Stimulated activated CD4-positive, alpha-beta T cell treated with anti-CD3 and anti-CD28 coated beads, Interleukin-1b, Interleukin-23, amount 100 ng/mL, for 24 hours (primary cell): ENCODE results near the gene ORM2.

Experiments used
- DNase-seq, 4 experiments: peaks; one replicate each; pipeline ENCODE4 v3.0.0-alpha.2; 2020; ENCODE audit warnings: low read depth in 4 of 4, low spot score in 1 of 4

Gene ORM2

GRCh38 chr9:114291886-114292590, 37.6 kb upstream of the ORM2 start:
- DNase-seq: no peak

GRCh38 chr9:114294664-114295063, 35.0 kb upstream of the ORM2 start:
- no peak for DNase-seq

GRCh38 chr9:114296338-114296737, 33.3 kb upstream of the ORM2 start:
- no peak for DNase-seq

GRCh38 chr9:114299286-114300152, 30.1 kb upstream of the ORM2 start:
- no peak for DNase-seq

- no peak for DNase-seq
Observed at GRCh38 chr9:114300153-114300845, 29.4 kb upstream of the ORM2 start.

- DNase-seq: no peak
Observed at GRCh38 chr9:114300846-114301797, 28.5 kb upstream of the ORM2 start.

- no peak for DNase-seq
Observed at GRCh38 chr9:114301798-114302565, 27.7 kb upstream of the ORM2 start.

GRCh38 chr9:114302727-114303126, 26.9 kb upstream of the ORM2 start:
- DNase-seq: no peak

- no peak for DNase-seq
Observed at GRCh38 chr9:114303571-114303970, 26.1 kb upstream of the ORM2 start.

- DNase-seq: no peak
Observed at GRCh38 chr9:114303977-114304376, 25.7 kb upstream of the ORM2 start.

- no peak for DNase-seq
Observed at GRCh38 chr9:114304416-114305188, 25.1 kb upstream of the ORM2 start.

- DNase-seq: no peak
Observed at GRCh38 chr9:114307899-114308267, 21.8 kb upstream of the ORM2 start.

GRCh38 chr9:114308361-114308950, 21.2 kb upstream of the ORM2 start:
- DNase-seq: no peak

GRCh38 chr9:114309096-114309495, 20.6 kb upstream of the ORM2 start:
- no peak for DNase-seq

- no peak for DNase-seq
Observed at GRCh38 chr9:114310471-114311450, 18.9 kb upstream of the ORM2 start.

GRCh38 chr9:114311571-114312512, 17.8 kb upstream of the ORM2 start:
- DNase-seq: no peak

GRCh38 chr9:114312513-114312875, 17.2 kb upstream of the ORM2 start:
- DNase-seq: no peak
